Measurements from ENCODE around the gene YBX2. TPM values are rescaled to one million over a fixed set of nuclear protein-coding genes. Genes with fewer than 3 reads are reported as not detected.

The YBX2 gene
- total and polyA plus RNA-seq, 2 donors (not counting 3 experiments of a cell fraction or from before 2014, with no cell fraction given): 0.15 to 0.31 TPM

DNA sequence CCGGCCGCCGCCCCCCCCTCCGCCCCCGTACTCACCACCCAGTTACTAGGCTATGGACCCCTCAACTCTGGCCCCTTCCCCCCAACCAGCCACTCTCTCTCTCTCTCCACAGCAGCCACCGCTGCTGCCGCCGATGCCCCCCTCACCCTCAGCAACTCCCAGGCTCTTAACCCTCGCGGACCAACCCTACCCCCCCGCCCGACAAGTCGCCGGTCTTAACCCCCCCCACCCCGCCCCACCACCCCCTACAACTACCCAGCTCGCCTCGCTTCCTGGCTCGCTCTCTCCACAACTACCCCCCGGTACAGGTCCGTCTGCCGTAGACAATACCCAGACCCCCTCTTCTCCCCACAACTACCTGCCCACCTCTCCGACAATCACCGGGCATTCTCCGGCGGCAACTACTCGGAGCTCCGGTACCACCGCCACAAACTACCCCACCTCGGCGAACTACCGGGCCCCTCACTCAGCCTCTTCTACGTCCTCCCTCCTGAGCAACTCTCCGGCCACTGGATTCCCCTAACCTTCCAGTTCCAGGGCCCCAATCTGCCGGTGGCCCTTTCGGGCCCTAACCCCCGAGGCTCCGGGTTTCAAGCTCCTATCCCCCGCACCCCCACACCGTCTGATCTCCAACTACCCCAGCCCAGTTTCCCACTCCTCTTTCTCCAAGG lies 55.9 kb downstream of the YBX2 start:
- POLR2A ChIA-PET: interaction anchor here (0.7 to 1.1 kb wide), 2 partner anchors 21 to 204 kb away, joined by 4 to 6 read pairs; no protein-coding TSS in a partner anchor

More for the DNA sequence above, 55.9 kb downstream of the YBX2 start:
- intact Hi-C loops (cut with micrococcal nuclease): loop anchor here (1.0 to 5.0 kb wide), 4 partner anchors 14 to 619 kb away; partner anchors contain the start of genes CYB5D1, ELP5, NAA38 and TMEM88
- no TSS peak for BruUV-seq (replicated peaks)
- peaks cover 58% of the 10 kb centered on the region for H3K79me2 ChIP-seq (ENCODE audit: control insufficient read depth, insufficient read depth, low read length)
- CTCF ChIA-PET: interaction anchor here (1.0 to 3.4 kb wide), 6 partner anchors 14 to 322 kb away, joined by 3 to 34 read pairs (median 3); partner anchors contain the start of genes ACADVL and DLG4
- H3K27me3 ChIP-seq (ENCODE audit: control insufficient read depth in 2 of 2, insufficient read depth in 2 of 2, low read length in 2 of 2): no peaks in the 10 kb centered on the region
- TF ChIP-seq MYC (IDR thresholded peaks at IDR 0.05; ENCODE audit: low read depth, low read length): no peak
- TF ChIP-seq GATA2 (IDR thresholded peaks at IDR 0.05; ENCODE audit: insufficient read depth, insufficient read length, low read depth, low read length): no peak
- no peak for TF ChIP-seq JUN (IDR thresholded peaks at IDR 0.05; ENCODE audit: borderline replicate concordance, insufficient read depth, insufficient read length, low read depth)
- no peak for TF ChIP-seq CTCF (IDR thresholded peaks at IDR 0.05; ENCODE audit: extremely low read depth in 1 of 2, insufficient read depth in 1 of 2, low read depth in 1 of 2, low read length in 2 of 2)
- no peak for TF ChIP-seq EZH2 (IDR thresholded peaks at IDR 0.05; ENCODE audit: borderline replicate concordance, low read depth, low read length, severe bottlenecking)
- no peak for TF ChIP-seq POLR2AphosphoS5 (IDR thresholded peaks at IDR 0.05; ENCODE audit: insufficient read depth, low read depth, low read length)
- no peak for TF ChIP-seq POLR2A (IDR thresholded peaks at IDR 0.05; ENCODE audit: low read depth, low read length)
- no peak for TF ChIP-seq FOS (IDR thresholded peaks at IDR 0.05; ENCODE audit: borderline replicate concordance, insufficient read depth, low read length)
- TF ChIP-seq MAX (IDR thresholded peaks at IDR 0.05; ENCODE audit: insufficient read depth, insufficient read length): no peak
- dilution Hi-C loops (cut with MboI; ENCODE audit: extremely low pct_ligation_motif_present, low sequenced_read_pairs): no loop called here
- no peaks in the 10 kb centered on the region for H3K9me3 ChIP-seq (replicated peaks; ENCODE audit: control insufficient read depth, insufficient read depth, low read length)
- no peak for FAIRE-seq
- H3K36me3 ChIP-seq (ENCODE audit: control insufficient read depth in 2 of 2, extremely low read depth in 1 of 2, insufficient read depth in 2 of 2, low read length in 2 of 2): peaks cover 15 to 24% of the 10 kb centered on the region in 2 experiments
- H3K9me1 ChIP-seq (replicated peaks; ENCODE audit: control insufficient read depth, extremely low read depth, insufficient read depth, low read length): no peaks in the 10 kb centered on the region
- H3K4me3 ChIP-seq (replicated peaks in 1 of 3; ENCODE audit: insufficient read depth in 1 of 3, low read depth in 1 of 3, low read length in 3 of 3): peak overlapping the region; percentile 71 to 96 (median 83)
- peak; percentile 21 for DNase-seq (ENCODE audit: low read depth, low spot score)
- peak overlapping the region; percentile 14 for H3K27ac ChIP-seq (ENCODE audit: insufficient read depth, low read depth, low read length)
- no peaks in the 10 kb centered on the region for H4K20me1 ChIP-seq (replicated peaks; ENCODE audit: control insufficient read depth, extremely low read depth, insufficient read depth, low read length)
- H3K4me2 ChIP-seq (ENCODE audit: insufficient read depth, low read length): no peak overlapping the region
- no peak overlapping the region for H2AFZ ChIP-seq (ENCODE audit: low read depth, low read length)
- H3K9ac ChIP-seq (replicated peaks; ENCODE audit: extremely low read depth, insufficient read depth, low read length): peak overlapping the region; percentile 71
- H3K4me1 ChIP-seq (ENCODE audit: control insufficient read depth, extremely low read depth, insufficient read depth, low read length): peaks cover 35% of the 10 kb centered on the region

Small RNA genes lying within 50 kb of the gene (small RNA-seq; reads per million reads assigned to genes)
- gene AC026954.2 (ENCODE audit: insufficient read depth, insufficient read length, low read depth, low replicate concordance) (not detected), gene RF00019 (ENCODE audit: insufficient read depth, insufficient read length, low read depth, low replicate concordance) (not detected)

Other genes starting within 250 kb of the YBX2 start
Only the 30 nearest of the 31 such genes appear.
- gene ASGR2, start 179.8 kb downstream of the YBX2 start, total RNA-seq: not detected in 2 replicates
- not detected in 2 replicates for gene ASGR2, start 179.8 kb downstream of the YBX2 start, polyA plus RNA-seq
- 10.2 and 14.0 TPM in 2 replicates for gene ASGR1, start 115.3 kb downstream of the YBX2 start, total RNA-seq
- 12.5 and 13.7 TPM in 2 replicates for gene ASGR1, start 115.3 kb downstream of the YBX2 start, polyA plus RNA-seq
- 26.6 and 34.6 TPM in 2 replicates for gene DLG4, start 74.8 kb downstream of the YBX2 start, total RNA-seq
- 14.0 and 14.9 TPM in 2 replicates for gene DLG4, start 74.8 kb downstream of the YBX2 start, polyA plus RNA-seq
- 300 and 308 TPM in 2 replicates for gene ACADVL, start 74.7 kb downstream of the YBX2 start, total RNA-seq
- 376 and 423 TPM in 2 replicates for gene ACADVL, start 74.7 kb downstream of the YBX2 start, polyA plus RNA-seq
- gene DVL2, start 60.1 kb downstream of the YBX2 start, total RNA-seq: 52.1 and 55.9 TPM in 2 replicates
- 15.8 and 17.2 TPM in 2 replicates for gene DVL2, start 60.1 kb downstream of the YBX2 start, polyA plus RNA-seq
- 54.7 and 56.2 TPM in 2 replicates for gene PHF23, start 55.2 kb downstream of the YBX2 start, total RNA-seq
- gene PHF23, start 55.2 kb downstream of the YBX2 start, polyA plus RNA-seq: 35.6 and 39.0 TPM in 2 replicates
- gene GABARAP, start 52.2 kb downstream of the YBX2 start, total RNA-seq: 401 and 403 TPM in 2 replicates
- 882 and 1,043 TPM in 2 replicates for gene GABARAP, start 52.2 kb downstream of the YBX2 start, polyA plus RNA-seq
- 143 and 145 TPM in 2 replicates for gene CTDNEP1, start 42.9 kb downstream of the YBX2 start, total RNA-seq
- gene CTDNEP1, start 42.9 kb downstream of the YBX2 start, polyA plus RNA-seq: 130 and 137 TPM in 2 replicates
- 41.6 and 44.4 TPM in 2 replicates for gene ELP5, start 42.4 kb downstream of the YBX2 start, total RNA-seq
- 53.3 and 54.7 TPM in 2 replicates for gene ELP5, start 42.4 kb downstream of the YBX2 start, polyA plus RNA-seq
- gene CLDN7, start 32.2 kb downstream of the YBX2 start, total RNA-seq: 25.4 and 27.9 TPM in 2 replicates
- 24.9 and 25.7 TPM in 2 replicates for gene CLDN7, start 32.2 kb downstream of the YBX2 start, polyA plus RNA-seq
- 0.23 TPM in 1 of 2 replicates, not detected in the other for gene SLC2A4, start 12.9 kb downstream of the YBX2 start, total RNA-seq
- gene SLC2A4, start 12.9 kb downstream of the YBX2 start, polyA plus RNA-seq: 0.12 and 0.18 TPM in 2 replicates
- 847 and 859 TPM in 2 replicates for gene EIF5A, start 13.0 kb upstream of the YBX2 start, total RNA-seq
- 650 and 689 TPM in 2 replicates for gene EIF5A, start 13.0 kb upstream of the YBX2 start, polyA plus RNA-seq
- gene GPS2, start 20.7 kb upstream of the YBX2 start, total RNA-seq: 51.6 and 61.3 TPM in 2 replicates
- 132 and 169 TPM in 2 replicates for gene GPS2, start 20.7 kb upstream of the YBX2 start, polyA plus RNA-seq
- 34.2 and 44.9 TPM in 2 replicates for gene NEURL4, start 34.7 kb upstream of the YBX2 start, total RNA-seq
- 24.3 and 32.0 TPM in 2 replicates for gene NEURL4, start 34.7 kb upstream of the YBX2 start, polyA plus RNA-seq
- gene ACAP1, start 41.9 kb upstream of the YBX2 start, total RNA-seq: not detected in 2 replicates
- gene ACAP1, start 41.9 kb upstream of the YBX2 start, polyA plus RNA-seq: 0.46 TPM in 1 of 2 replicates, not detected in the other
- 3.5 and 3.8 TPM in 2 replicates for gene KCTD11, start 57.5 kb upstream of the YBX2 start, total RNA-seq
- 6.5 and 6.7 TPM in 2 replicates for gene KCTD11, start 57.5 kb upstream of the YBX2 start, polyA plus RNA-seq
- not detected in 2 replicates for gene TMEM95, start 60.5 kb upstream of the YBX2 start, total RNA-seq
- not detected in 2 replicates for gene TMEM95, start 60.5 kb upstream of the YBX2 start, polyA plus RNA-seq
- gene TNK1, start 86.5 kb upstream of the YBX2 start, total RNA-seq: 0.58 and 0.67 TPM in 2 replicates
- 0.14 and 0.22 TPM in 2 replicates for gene TNK1, start 86.5 kb upstream of the YBX2 start, polyA plus RNA-seq
- gene PLSCR3, start 99.9 kb upstream of the YBX2 start, total RNA-seq: 54.5 and 59.9 TPM in 2 replicates
- 94.8 and 111 TPM in 2 replicates for gene PLSCR3, start 99.9 kb upstream of the YBX2 start, polyA plus RNA-seq
- gene TMEM256, start 109.5 kb upstream of the YBX2 start, total RNA-seq: 57.3 and 67.4 TPM in 2 replicates
- gene TMEM256, start 109.5 kb upstream of the YBX2 start, polyA plus RNA-seq: 148 and 218 TPM in 2 replicates
- gene NLGN2, start 113.2 kb upstream of the YBX2 start, total RNA-seq: 25.9 and 29.2 TPM in 2 replicates
- gene NLGN2, start 113.2 kb upstream of the YBX2 start, polyA plus RNA-seq: 15.4 and 15.5 TPM in 2 replicates
- gene SPEM1, start 125.7 kb upstream of the YBX2 start, total RNA-seq: not detected in 2 replicates
- not detected in 2 replicates for gene SPEM1, start 125.7 kb upstream of the YBX2 start, polyA plus RNA-seq
- not detected in 2 replicates for gene SPEM2, start 131.0 kb upstream of the YBX2 start, total RNA-seq
- not detected in 2 replicates for gene SPEM2, start 131.0 kb upstream of the YBX2 start, polyA plus RNA-seq
- not detected in 2 replicates for gene SPEM3, start 134.2 kb upstream of the YBX2 start, total RNA-seq
- gene SPEM3, start 134.2 kb upstream of the YBX2 start, polyA plus RNA-seq: not detected in 2 replicates
- gene TMEM102, start 140.8 kb upstream of the YBX2 start, total RNA-seq: 6.1 and 6.5 TPM in 2 replicates
- 5.8 and 8.4 TPM in 2 replicates for gene TMEM102, start 140.8 kb upstream of the YBX2 start, polyA plus RNA-seq
- 1.8 TPM in 1 of 2 replicates, not detected in the other for gene FGF11, start 144.9 kb upstream of the YBX2 start, total RNA-seq
- gene FGF11, start 144.9 kb upstream of the YBX2 start, polyA plus RNA-seq: 0.70 and 0.92 TPM in 2 replicates
- gene CHRNB1, start 150.4 kb upstream of the YBX2 start, total RNA-seq: 5.4 and 5.6 TPM in 2 replicates
- gene CHRNB1, start 150.4 kb upstream of the YBX2 start, polyA plus RNA-seq: 9.3 and 9.6 TPM in 2 replicates
- gene ZBTB4, start 185.0 kb upstream of the YBX2 start, total RNA-seq: 26.5 and 27.4 TPM in 2 replicates
- gene ZBTB4, start 185.0 kb upstream of the YBX2 start, polyA plus RNA-seq: 15.1 and 15.7 TPM in 2 replicates
- not detected in 2 replicates for gene SLC35G6, start 186.8 kb upstream of the YBX2 start, total RNA-seq
- gene SLC35G6, start 186.8 kb upstream of the YBX2 start, polyA plus RNA-seq: not detected in 2 replicates
- gene POLR2A, start 189.7 kb upstream of the YBX2 start, total RNA-seq: 145 and 151 TPM in 2 replicates
- 25.1 and 45.9 TPM in 2 replicates for gene POLR2A, start 189.7 kb upstream of the YBX2 start, polyA plus RNA-seq

Measured in endothelial cell of umbilical vein (primary cell).